Measurements from ENCODE around the gene SNED1.

The SNED1 gene

GRCh38 chr2:240992572-240993291 lies 5.7 kb upstream of the SNED1 start:
- no peak for DNase-seq (ENCODE audit: low read depth in 3 of 3)

GRCh38 chr2:240993446-240994170 lies 4.8 kb upstream of the SNED1 start:
- no peak for DNase-seq (ENCODE audit: low read depth in 3 of 3)

- no peak for DNase-seq (ENCODE audit: low read depth in 3 of 3)
Observed at GRCh38 chr2:240994171-240994896, 4.1 kb upstream of the SNED1 start.

GRCh38 chr2:240995041-240996021 lies 3.1 kb upstream of the SNED1 start:
- DNase-seq (ENCODE audit: low read depth in 3 of 3): no peak

GRCh38 chr2:240996161-240996833 lies 2.1 kb upstream of the SNED1 start:
- DNase-seq (ENCODE audit: low read depth in 3 of 3): no peak

- no peak for DNase-seq (ENCODE audit: low read depth in 3 of 3)
Observed at GRCh38 chr2:240996834-240997140, 1.6 kb upstream of the SNED1 start.

- no peak for DNase-seq (ENCODE audit: low read depth in 3 of 3)
Observed at GRCh38 chr2:240997141-240997855, 1.1 kb upstream of the SNED1 start.

- DNase-seq (ENCODE audit: low read depth in 3 of 3): no peak
Observed at GRCh38 chr2:240998706-240998994, 232 bp downstream of the SNED1 start.

DNA sequence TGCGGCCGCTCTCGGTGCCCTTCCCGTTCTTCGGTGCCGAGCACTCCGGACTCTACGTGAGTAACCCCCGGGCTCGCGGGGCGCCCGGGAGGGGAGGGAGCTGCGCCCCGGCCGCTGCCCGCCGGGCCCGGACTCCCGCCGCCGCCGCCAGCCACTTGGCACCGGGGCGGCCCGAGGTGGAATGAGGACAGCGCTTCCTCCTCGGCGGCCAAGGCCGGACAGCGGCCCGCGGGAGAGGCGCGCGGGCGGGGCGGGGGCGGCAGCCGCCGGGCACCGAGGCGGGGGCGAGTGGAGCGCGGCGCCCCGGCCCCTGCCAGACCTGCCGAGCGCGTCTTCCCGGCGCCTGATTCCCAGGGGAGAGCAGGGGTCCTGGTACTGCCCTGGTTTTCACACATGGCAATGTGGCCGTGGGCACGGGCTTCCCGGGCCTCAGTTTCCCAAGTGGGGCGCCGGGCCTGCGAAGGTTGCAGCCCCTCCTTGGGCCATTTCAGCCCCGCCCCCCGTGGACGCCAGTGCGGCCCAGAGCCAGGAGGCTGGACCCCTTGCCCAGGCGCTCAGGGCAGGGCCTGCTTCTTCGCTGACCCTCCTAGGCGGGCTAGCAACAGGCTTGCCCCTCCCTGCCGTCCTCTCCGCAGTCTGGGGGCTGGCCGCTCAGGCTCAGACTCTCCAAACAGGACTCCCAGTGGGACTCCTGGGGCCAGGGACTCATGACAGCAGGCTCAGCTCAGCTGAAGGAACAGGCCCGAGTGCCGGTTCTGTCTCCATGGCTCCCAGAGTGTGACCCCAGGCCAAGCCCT lies 775 bp downstream of the SNED1 start:
- DNase-seq (ENCODE audit: low read depth in 3 of 3): no peak

GRCh38 chr2:240999873-241000541 lies 1.6 kb downstream of the SNED1 start:
- no peak for DNase-seq (ENCODE audit: low read depth in 3 of 3)

GRCh38 chr2:241000831-241001321 lies 2.5 kb downstream of the SNED1 start:
- no peak for DNase-seq (ENCODE audit: low read depth in 3 of 3)

GRCh38 chr2:241001413-241002274 lies 3.2 kb downstream of the SNED1 start:
- DNase-seq (ENCODE audit: low read depth in 3 of 3): no peak

DNA sequence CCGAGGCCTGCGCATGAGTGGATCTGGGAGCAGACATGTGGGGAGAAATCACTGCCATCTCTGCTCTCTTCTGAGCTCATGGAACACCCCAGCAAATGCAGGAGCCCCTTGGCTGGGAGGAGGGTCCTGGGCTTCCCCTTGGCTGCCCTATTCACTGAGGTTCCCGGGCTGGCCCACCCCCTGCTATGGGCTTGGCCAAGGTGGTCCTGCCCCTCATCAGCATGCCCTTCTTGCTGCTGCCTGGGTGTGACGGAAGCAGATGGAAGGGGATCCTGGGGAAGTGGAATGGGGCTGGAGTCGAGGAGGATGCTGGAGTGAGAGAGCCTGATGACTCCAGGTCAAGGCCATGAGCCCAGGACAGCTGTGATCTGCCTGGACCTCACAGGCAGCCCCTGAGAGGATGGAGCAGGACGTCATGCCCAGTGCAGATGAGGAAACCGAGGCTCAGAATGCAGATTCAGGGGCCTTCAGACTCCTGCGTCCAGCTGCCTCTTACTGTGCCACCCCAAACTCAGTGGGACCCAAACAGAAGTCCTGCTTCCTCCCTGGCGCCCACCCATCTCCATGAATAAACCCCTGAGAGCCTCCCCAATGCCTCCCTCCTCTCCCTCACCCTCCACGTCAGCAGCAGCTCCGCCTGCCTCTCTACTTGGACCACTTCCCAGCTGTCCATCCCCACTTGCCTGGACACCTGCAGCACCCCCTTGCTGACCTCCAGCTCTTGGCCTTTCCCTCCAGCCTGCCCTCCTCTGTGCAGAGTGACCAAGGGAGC lies 4.0 kb downstream of the SNED1 start:
- DNase-seq (ENCODE audit: low read depth in 3 of 3): no peak

- no peak for DNase-seq (ENCODE audit: low read depth in 3 of 3)
Observed at GRCh38 chr2:241003047-241003360, 4.6 kb downstream of the SNED1 start.

DNA sequence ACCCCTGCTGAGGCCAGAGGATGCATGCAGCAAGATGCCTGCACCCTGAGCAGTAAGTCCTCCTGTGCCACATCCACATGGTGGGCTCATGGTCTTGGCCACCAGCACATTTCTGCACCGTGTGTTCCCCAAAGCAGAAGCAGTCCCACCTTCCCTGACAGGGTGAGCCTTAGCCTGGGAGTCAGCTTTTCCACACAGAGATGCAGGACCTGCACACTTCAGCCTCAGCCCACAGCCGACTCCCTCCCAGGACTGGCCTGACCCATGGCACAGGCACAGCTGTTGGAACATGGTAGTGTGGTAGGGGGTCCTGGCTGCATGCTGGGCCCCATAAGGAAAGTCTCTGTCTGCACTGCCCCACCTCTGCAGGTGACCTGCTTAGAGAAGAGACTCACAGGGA lies 5.0 kb downstream of the SNED1 start:
- no peak for DNase-seq (ENCODE audit: low read depth in 3 of 3)

- DNase-seq (ENCODE audit: low read depth in 3 of 3): no peak
Observed at GRCh38 chr2:241003830-241004564, 5.6 kb downstream of the SNED1 start.

GRCh38 chr2:241005569-241005968 lies 7.2 kb downstream of the SNED1 start:
- DNase-seq (ENCODE audit: low read depth in 3 of 3): no peak

Data from stimulated activated CD4-positive, alpha-beta T cell treated with anti-CD3 and anti-CD28 coated beads, TNF-alpha, amount 100 ng/mL, for 24 hours (primary cell).